Epithelial cell of proximal tubule (primary cell): ENCODE data around the gene CAPZB. TPM values are rescaled to one million over a fixed set of nuclear protein-coding genes. Genes with fewer than 3 reads are reported as not detected.

Source experiments
- DNase-seq: peaks from one replicate; pipeline ENCODE4 v3.0.0-alpha.2; 2011; ENCODE audit warnings: low read depth
- H3K4me3 ChIP-seq: 2 replicates; pipeline ENCODE4 v1.5.1; 2011; ENCODE audit warnings: low read depth, mild to moderate bottlenecking, low read length
- CTCF ChIP-seq: conservative IDR thresholded peaks from 2 replicates; pipeline ENCODE4 v1.5.1; 2012; ENCODE audit warnings: low read depth, mild to moderate bottlenecking, low read length
- total RNA-seq: library from RNA; depleted of rRNA; stranded (reverse); fragments of >200 nt; gene quantifications from 2 replicates; pipeline ENCODE4 v1.2.3, GENCODE V29; 2015

Gene CAPZB
- total RNA-seq, 1 donor from 2014 or later, result 74.9 TPM

DNA sequence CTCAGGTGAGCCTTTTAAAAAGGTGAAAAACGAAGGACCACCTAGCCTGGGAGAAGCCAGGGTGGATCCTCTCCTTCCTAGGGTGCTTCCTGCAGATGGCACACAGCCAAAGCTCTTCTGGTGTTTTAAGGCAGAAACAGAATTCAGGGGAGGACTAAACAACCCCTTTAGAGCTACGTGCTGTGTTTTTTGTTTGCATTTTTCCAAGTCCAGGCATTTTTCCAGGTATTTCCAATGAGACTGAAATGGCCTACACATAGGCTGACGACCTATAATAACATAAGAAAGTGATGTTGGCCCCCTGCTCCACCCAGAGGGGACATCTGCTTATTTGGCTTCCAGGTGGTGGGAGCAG, 83.8 kb downstream of the CAPZB start:
- no peak overlapping the region for H3K4me3 ChIP-seq
- TF ChIP-seq CTCF, result no peak
- DNase-seq, result no peak

GRCh38 chr1:19400875-19401534, 84.3 kb downstream of the CAPZB start:
- DNase-seq, result no peak
- H3K4me3 ChIP-seq, result no peak overlapping the region
- TF ChIP-seq CTCF, result no peak

- no peak overlapping the region for H3K4me3 ChIP-seq
- no peak for TF ChIP-seq CTCF
- no peak for DNase-seq
Measured at GRCh38 chr1:19400192-19400611, 85.1 kb downstream of the CAPZB start.

DNA sequence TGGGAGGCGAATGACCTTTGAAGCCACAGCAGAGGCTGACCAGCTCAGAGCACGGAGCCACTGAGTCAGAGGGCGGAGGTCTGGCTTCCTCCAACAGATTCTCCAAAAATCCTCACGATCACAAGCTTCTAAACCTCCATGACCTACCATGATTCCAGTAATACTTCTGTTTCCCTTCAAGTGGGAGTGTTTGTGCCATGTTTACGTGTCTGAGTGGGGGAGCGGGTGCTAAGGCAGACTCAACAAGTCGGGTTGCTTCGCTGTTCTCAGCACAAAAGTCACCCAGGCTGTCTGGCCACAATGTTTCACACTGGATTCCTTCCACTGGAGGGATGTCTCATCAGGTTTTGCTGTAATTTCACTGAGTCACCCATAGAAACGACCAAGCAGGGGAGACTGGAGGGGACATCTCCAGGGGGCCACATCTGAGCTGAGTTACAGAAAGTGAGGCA, 87.0 kb downstream of the CAPZB start:
- DNase-seq, result no peak
- H3K4me3 ChIP-seq, result no peak overlapping the region
- peak; percentile 49 for TF ChIP-seq CTCF

DNA sequence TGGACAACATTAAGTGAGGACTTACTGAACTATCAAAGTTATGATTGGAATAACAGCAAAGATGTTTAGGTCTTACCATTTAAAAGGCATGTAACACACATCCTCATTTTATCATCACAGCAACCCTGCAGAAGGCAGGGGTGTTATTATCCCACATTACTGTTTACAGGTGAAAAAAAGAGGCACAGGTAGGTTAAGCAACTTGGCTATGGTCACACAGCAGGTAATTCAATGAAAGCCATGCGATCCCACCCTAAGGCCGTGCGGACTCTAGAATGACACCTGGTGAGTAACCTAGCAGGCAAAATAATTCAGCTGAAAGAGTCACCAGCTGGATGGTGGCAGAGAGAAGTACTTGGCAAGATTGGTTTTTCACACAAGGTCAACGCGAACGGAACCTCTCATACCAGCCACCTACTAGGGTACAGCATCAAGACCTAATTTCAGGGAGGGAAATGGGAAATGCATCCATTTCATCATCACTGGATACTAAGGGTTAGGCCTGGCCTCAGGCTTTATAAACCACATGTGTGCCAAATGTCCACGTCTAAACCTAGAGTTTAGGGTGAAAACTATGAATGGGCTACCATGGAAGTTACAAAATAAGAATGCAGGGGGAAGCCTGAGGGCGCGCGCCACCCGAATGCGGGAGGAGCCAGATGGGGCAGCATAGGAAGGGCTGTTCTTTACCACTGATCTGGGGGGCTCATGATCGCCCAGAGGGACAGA, 88.0 kb downstream of the CAPZB start:
- no peak for DNase-seq
- no peak for TF ChIP-seq CTCF
- H3K4me3 ChIP-seq, result no peak overlapping the region

GRCh38 chr1:19396280-19396679, 89.1 kb downstream of the CAPZB start:
- no peak overlapping the region for H3K4me3 ChIP-seq
- DNase-seq, result no peak
- no peak for TF ChIP-seq CTCF

DNA sequence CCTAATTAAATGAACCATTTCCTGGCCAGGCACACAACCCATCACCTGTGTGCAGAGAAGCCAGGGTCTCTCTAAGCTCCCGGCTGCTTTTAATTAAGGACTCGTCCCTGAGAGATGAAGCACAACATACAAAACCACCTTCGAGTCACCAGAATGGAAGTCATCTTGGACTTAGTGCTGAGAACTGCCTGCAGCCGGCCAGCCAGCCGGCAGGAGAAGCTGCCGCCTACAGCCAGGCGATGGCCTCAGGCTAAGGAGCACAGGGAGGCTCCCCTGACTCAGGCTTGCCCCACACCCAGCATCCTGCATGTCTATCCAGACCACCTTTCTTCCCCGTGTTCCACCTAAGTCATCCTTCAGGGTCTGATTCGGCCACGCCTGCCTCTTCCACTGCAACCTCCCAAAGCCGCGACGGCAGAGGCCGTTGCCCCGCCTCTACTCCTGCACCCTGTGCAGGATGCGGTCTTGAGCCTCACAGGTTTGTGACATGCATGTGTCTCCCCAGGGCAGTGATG, 89.6 kb downstream of the CAPZB start:
- no peak for TF ChIP-seq CTCF
- DNase-seq, result no peak

More for the DNA sequence above, 89.6 kb downstream of the CAPZB start:
- no peak overlapping the region for H3K4me3 ChIP-seq
